Measurements from ENCODE around the gene PFKFB2. TPM values are rescaled to one million over a fixed set of nuclear protein-coding genes. Genes with fewer than 3 reads are reported as not detected.

Gene PFKFB2
- total and polyA plus RNA-seq, 10 donors: 6.8 to 69.5 (median 23.9) TPM

- Histone ChIP-seq H3K9me3 (no peaks in the 10 kb centered on the region), H3K4me1 (peaks cover 0 to 72% (median 29%) of the 10 kb centered on the region in 6 donors), H3K4me3 (no peak overlapping the region), H3K27ac (peak overlapping the region in 5 of 8 donors; percentile 58 to 96 (median 85)), H3K36me3 (peaks cover 0 to 68% (median 20%) of the 10 kb centered on the region in 6 donors), H3K27me3 (replicated peaks in 1 of 7) (no peaks in the 10 kb centered on the region)
- DNase-seq: no peak
- intact Hi-C loops (cut with DNase I; ENCODE audit: low total_unique reads): no loop called here
- TF ChIP-seq CTCF (IDR thresholded peaks at IDR 0.05 in 8 of 11, conservative IDR thresholded peaks at IDR 0.05 in 3 of 11): no peak
- 80 to 92% (median 88%) methylated on average over 4 of the region's 4 CpGs for WGBS, 5 donors
These were observed 5.2 kb downstream of the PFKFB2 start for GRCh38 chr1:207058252-207058651.

DNA sequence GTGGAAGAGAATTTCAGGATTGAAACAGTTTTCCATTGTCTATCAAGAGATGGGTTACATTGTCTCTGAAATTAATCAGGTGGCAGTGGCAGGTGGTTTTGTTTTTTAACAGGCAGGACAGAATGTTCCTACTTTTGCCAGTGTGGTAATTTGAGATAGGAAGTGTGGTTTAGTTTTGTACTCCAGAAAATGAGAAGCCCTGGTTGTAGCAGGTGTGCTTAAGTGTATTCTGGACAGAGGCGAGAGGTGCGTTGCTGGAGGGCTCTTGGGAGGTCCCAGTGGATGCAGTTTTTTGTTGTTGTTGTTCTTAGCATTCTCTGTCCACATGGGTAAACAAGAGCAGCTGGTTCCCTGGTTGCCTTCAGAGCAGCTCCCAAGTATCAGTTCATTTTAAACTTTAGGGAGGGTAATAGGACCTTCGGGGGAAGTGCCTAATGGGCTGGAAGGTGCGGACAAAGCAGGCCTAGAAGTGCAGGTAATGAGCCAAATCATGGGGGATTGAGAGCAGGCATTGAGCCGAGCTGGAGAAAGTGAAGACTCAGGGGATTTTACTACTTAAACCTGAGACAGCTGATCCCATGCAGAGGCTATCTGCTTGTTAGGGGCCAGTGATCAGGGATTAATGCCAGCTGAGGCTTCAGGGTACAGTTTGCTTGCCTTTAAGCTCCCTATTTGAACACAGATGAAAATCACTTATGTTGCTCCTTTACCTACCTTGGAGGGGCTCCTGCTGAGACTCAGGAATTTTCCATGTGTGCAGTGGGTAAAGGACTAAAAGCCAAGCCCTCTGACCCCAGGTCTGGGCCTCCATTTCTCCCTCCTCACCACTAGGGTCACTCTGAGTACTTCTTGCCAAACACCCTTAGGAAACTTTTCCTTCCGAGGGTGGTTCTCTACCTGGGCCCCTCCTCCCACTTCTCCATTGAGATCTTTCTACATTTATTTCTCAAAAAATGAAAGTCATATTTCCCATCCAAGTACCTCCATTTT is 6.1 kb downstream of the PFKFB2 start:
- Histone ChIP-seq H3K4me1 (peaks cover 0 to 62% (median 22%) of the 10 kb centered on the region in 6 donors), H3K4me3 (peak overlapping the region in 1 of 8 donors; percentile 19), H3K27me3 (replicated peaks in 1 of 7) (no peaks in the 10 kb centered on the region), H3K27ac (peak overlapping the region in 7 of 8 donors; percentile 1 to 96 (median 75)), H3K9me3 (no peaks in the 10 kb centered on the region), H3K36me3 (peaks cover 0 to 77% (median 27%) of the 10 kb centered on the region in 6 donors)
- WGBS, 5 donors: 61 to 72% (median 67%) methylated on average over 6 of the region's 6 CpGs
- DNase-seq: no peak
- no peak for TF ChIP-seq POLR2A (IDR thresholded peaks at IDR 0.05)
- peak in 2 of 11 experiments; percentile 31 to 41 for TF ChIP-seq CTCF (IDR thresholded peaks at IDR 0.05 in 8 of 11, conservative IDR thresholded peaks at IDR 0.05 in 3 of 11)
- intact Hi-C loops (cut with DNase I; ENCODE audit: low total_unique reads): no loop called here

- H3K4me3 ChIP-seq: peak overlapping the region in 1 of 8 donors; percentile 19
- H3K9me3 ChIP-seq: no peaks in the 10 kb centered on the region
- 49 to 78% (median 61%) methylated on average over 4 of the region's 4 CpGs for WGBS, 5 donors
- H3K27ac ChIP-seq: peak overlapping the region in 6 of 8 donors; percentile 44 to 96 (median 80)
- intact Hi-C loops (cut with DNase I; ENCODE audit: low total_unique reads): no loop called here
- H3K4me1 ChIP-seq: peaks cover 0 to 55% (median 16%) of the 10 kb centered on the region in 6 donors
- no peaks in the 10 kb centered on the region for H3K27me3 ChIP-seq (replicated peaks in 1 of 7)
- H3K36me3 ChIP-seq: peaks cover 0 to 84% (median 32%) of the 10 kb centered on the region in 6 donors
- DNase-seq: no peak
- TF ChIP-seq POLR2A (IDR thresholded peaks at IDR 0.05): no peak
- no peak for TF ChIP-seq CTCF (IDR thresholded peaks at IDR 0.05 in 8 of 11, conservative IDR thresholded peaks at IDR 0.05 in 3 of 11)
- no peak for TF ChIP-seq POLR2AphosphoS5 (IDR thresholded peaks at IDR 0.05)
These were observed 6.8 kb downstream of the PFKFB2 start for GRCh38 chr1:207059881-207060280.

- 59 to 99% (median 77%) methylated on average over 3 of the region's 3 CpGs for WGBS, 5 donors
- H3K9me3 ChIP-seq: no peaks in the 10 kb centered on the region
- peak overlapping the region in 5 of 8 donors; percentile 58 to 96 (median 85) for H3K27ac ChIP-seq
- TF ChIP-seq POLR2AphosphoS5 (IDR thresholded peaks at IDR 0.05) (no peak), POLR2A (IDR thresholded peaks at IDR 0.05) (no peak), CTCF (IDR thresholded peaks at IDR 0.05 in 8 of 11, conservative IDR thresholded peaks at IDR 0.05 in 3 of 11) (no peak)
- H3K4me1 ChIP-seq: peaks cover 0 to 48% (median 10%) of the 10 kb centered on the region in 6 donors
- H3K27me3 ChIP-seq (replicated peaks in 1 of 7): no peaks in the 10 kb centered on the region
- peaks cover 0 to 89% (median 35%) of the 10 kb centered on the region in 6 donors for H3K36me3 ChIP-seq
- no peak for DNase-seq
- H3K4me3 ChIP-seq: no peak overlapping the region
- intact Hi-C loops (cut with DNase I; ENCODE audit: low total_unique reads): no loop called here
These were observed 7.5 kb downstream of the PFKFB2 start for GRCh38 chr1:207060596-207060995.

Measured in spleen (tissue), 11 donors.